Nephron progenitor cell (in vitro differentiated cells): Measurements from ENCODE around the gene DCAF17.
A peak's percentile ranks its signal among the peaks of the same experiment; 100 is the strongest.
"Not testable (repeated sequence)": the region's sequence is repeated elsewhere in the genome, so short reads cannot be mapped to it uniquely, and the experiment has no call there.

Experiments
- DNase-seq: peaks from one replicate; pipeline ENCODE4 v3.0.0; 2021
- H3K27ac Mint-ChIP-seq: 2 replicates; pipeline ENCODE4 v1.8.0; 2021; ENCODE audit warnings: mild to moderate bottlenecking, moderate library complexity, mixed read lengths
- H3K27me3 Mint-ChIP-seq: 2 replicates; pipeline ENCODE4 v1.8.0; 2021; ENCODE audit warnings: mild to moderate bottlenecking, low read depth, mixed read lengths; ENCODE audit not compliant: poor library complexity
- H3K36me3 Mint-ChIP-seq: 2 replicates; pipeline ENCODE4 v1.8.0; 2021; ENCODE audit warnings: low read depth, mixed read lengths
- H3K4me1 Mint-ChIP-seq: 2 replicates; pipeline ENCODE4 v1.8.0; 2021; ENCODE audit warnings: mixed read lengths
- H3K4me3 Mint-ChIP-seq: 2 replicates; pipeline ENCODE4 v1.8.0; 2021; ENCODE audit warnings: mild to moderate bottlenecking, moderate library complexity, mixed read lengths
- H3K9me3 Mint-ChIP-seq: 2 replicates; pipeline ENCODE4 v1.8.0; 2021; ENCODE audit warnings: mild to moderate bottlenecking, moderate library complexity, mixed read lengths
- TF ChIP-seq, protein P1 (sequence below): fragments of 200-600 bp; sonication (generic); IDR thresholded peaks from 2 replicates; pipeline ENCODE4 v1.5.0; 2021; ENCODE audit warnings: antibody characterized with exemption

DCAF17 gene

DNA sequence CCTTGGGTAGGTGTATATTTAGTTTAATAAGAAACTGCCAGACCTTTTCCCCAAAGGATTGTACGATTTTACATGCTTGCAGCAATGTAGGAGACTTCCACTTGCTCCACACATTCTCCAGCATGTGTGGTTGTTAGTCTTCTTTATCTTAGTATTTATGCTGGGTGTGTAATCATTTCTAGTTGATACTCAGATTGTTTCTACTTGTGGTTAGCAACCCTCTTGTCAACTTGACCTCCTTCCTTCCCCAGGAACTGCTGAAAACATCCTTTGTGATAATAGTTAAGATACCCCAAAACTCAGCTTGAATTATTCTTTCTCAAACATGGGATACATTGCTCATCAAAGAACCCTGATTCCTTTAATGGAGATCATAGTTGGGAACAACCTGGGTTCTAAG is 51.1 kb downstream of the DCAF17 start:
- Mint-ChIP-seq H3K36me3 (peaks cover 44% of the 10 kb centered on the region), H3K4me1 (peaks cover 19% of the 10 kb centered on the region), H3K27me3 (no peaks in the 10 kb centered on the region), H3K4me3 (no peak overlapping the region), H3K27ac (no peak overlapping the region), H3K9me3 (peaks cover 3% of the 10 kb centered on the region)
- DNase-seq = no peak
- TF ChIP-seq, protein P1, sequence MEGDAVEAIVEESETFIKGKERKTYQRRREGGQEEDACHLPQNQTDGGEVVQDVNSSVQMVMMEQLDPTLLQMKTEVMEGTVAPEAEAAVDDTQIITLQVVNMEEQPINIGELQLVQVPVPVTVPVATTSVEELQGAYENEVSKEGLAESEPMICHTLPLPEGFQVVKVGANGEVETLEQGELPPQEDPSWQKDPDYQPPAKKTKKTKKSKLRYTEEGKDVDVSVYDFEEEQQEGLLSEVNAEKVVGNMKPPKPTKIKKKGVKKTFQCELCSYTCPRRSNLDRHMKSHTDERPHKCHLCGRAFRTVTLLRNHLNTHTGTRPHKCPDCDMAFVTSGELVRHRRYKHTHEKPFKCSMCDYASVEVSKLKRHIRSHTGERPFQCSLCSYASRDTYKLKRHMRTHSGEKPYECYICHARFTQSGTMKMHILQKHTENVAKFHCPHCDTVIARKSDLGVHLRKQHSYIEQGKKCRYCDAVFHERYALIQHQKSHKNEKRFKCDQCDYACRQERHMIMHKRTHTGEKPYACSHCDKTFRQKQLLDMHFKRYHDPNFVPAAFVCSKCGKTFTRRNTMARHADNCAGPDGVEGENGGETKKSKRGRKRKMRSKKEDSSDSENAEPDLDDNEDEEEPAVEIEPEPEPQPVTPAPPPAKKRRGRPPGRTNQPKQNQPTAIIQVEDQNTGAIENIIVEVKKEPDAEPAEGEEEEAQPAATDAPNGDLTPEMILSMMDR = no peak

DNA sequence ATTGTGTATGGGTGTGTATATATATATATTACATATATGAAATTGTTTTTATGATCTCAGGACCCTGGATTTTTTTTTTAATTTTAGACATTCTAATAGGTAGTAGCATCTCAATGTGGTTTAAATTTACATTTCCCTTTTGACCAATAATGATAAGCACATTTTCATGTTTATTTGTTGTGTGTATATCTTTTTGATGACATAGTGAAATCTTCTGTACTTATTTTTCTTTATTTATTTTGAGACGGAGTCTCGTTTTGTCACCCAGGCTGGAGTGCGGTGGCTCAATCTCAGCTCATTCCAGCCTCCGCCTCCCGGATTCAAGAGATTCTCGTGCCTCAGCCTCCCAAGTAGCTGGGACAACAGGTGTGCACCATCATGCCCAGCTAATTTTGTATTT is 53.2 kb downstream of the DCAF17 start:
- TF ChIP-seq, protein P1 = no peak
- no peak overlapping the region for H3K4me3 Mint-ChIP-seq
- H3K9me3 Mint-ChIP-seq = peaks cover 3% of the 10 kb centered on the region
- no peak for DNase-seq
- no peak overlapping the region for H3K27ac Mint-ChIP-seq
- H3K27me3 Mint-ChIP-seq = peaks cover 4% of the 10 kb centered on the region
- peaks cover 7% of the 10 kb centered on the region for H3K4me1 Mint-ChIP-seq
- peaks cover 31% of the 10 kb centered on the region for H3K36me3 Mint-ChIP-seq

DNA sequence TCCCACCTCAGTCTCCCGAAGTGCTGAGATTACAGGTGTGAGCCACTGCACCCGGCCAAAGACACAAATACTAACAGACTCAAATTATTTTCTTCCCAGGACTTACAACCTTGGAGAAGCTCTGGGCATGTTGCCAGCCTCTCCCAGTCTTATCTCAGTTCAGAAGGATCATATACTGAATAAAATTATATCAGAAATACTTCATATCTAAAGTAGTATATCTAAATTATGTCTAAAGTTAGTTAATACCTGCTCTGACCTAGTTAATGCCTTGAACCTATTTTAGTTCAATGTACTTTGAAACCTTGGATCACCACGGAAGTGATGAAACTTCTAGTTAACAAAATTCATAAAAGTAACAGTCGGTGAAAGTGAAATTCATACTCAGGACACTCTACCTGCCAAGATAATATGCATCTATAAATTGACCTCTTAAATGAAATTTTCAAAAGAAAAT is 53.8 kb downstream of the DCAF17 start:
- Mint-ChIP-seq H3K9me3 (peaks cover 3% of the 10 kb centered on the region), H3K27ac (no peak overlapping the region), H3K36me3 (peaks cover 31% of the 10 kb centered on the region), H3K4me1 (peaks cover under 1% of the 10 kb centered on the region), H3K4me3 (no peak overlapping the region), H3K27me3 (peaks cover 4% of the 10 kb centered on the region)
- TF ChIP-seq, protein P1 = no peak
- DNase-seq = no peak

DNA sequence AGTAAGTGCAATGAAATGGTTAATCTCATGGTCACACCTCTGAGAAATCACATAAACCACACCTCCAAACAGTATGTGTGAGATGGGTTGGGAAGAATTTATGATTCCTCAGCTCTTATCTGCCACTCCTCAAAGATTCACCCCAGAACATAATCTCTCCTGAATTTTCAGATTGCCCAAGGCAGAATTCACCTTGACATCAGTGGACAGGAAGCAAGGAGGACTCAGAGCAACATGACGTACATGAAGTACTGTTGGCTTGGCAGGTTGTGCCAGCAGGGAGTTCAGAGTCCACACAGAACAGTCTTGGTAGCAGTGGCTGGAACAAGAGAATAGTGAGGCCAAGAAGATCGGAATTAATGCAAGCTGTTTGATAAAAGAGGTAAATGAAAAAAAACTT is 56.6 kb downstream of the DCAF17 start:
- H3K4me3 Mint-ChIP-seq = no peak overlapping the region
- peaks cover 25% of the 10 kb centered on the region for H3K36me3 Mint-ChIP-seq
- H3K27me3 Mint-ChIP-seq = peaks cover 4% of the 10 kb centered on the region
- no peak overlapping the region for H3K27ac Mint-ChIP-seq
- TF ChIP-seq, protein P1 = no peak
- no peaks in the 10 kb centered on the region for H3K4me1 Mint-ChIP-seq
- no peak for DNase-seq
- H3K9me3 Mint-ChIP-seq = peaks cover 3% of the 10 kb centered on the region

DNA sequence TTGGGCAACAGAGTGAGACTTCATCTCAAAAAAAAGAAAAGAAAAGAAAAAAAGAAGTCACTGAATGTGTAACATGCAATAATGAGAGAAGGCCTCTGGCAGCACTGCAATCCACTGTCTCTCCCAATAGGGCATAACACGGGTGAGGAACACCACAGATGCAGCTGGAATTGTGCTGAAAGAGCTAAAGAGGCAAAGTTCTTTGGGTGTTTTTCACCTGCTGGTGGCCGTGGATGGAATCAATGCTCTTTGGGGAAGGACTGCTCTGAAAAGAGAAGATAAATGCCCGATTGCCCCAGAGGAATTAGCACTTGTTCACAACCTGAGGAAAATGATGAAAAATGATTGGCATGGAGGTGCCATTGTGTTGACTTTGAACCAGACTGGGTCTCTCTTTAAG is 57.3 kb downstream of the DCAF17 start:
- Mint-ChIP-seq H3K36me3 (peaks cover 25% of the 10 kb centered on the region), H3K4me3 (no peak overlapping the region)

DNA sequence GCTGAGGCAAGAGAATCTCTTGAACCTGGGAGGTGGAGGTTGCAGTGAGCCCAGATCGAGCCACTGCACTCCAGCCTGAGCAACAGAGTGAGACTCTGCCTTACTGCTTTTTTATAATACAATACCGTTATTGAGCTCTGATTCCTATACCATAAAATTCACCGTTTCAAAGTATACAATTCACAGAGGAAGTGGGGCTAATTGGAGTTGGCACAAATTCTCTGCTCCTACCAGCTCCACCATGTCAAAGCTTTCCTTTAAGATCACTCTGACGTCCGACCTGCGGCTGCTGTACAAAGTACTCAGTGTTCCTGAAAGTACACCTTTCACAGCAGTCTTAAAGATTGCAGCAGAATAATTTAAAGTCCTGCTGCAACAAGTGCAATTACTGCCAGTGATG is 58.6 kb downstream of the DCAF17 start:
- no peak overlapping the region for H3K4me3 Mint-ChIP-seq
- TF ChIP-seq, protein P1 = no peak
- DNase-seq = no peak
- H3K27ac Mint-ChIP-seq = no peak overlapping the region
- peaks cover 7% of the 10 kb centered on the region for H3K9me3 Mint-ChIP-seq
- no peaks in the 10 kb centered on the region for H3K4me1 Mint-ChIP-seq
- peaks cover 4% of the 10 kb centered on the region for H3K27me3 Mint-ChIP-seq
- peaks cover 16% of the 10 kb centered on the region for H3K36me3 Mint-ChIP-seq

More for the DNA sequence above, 57.3 kb downstream of the DCAF17 start:
- peaks cover 4% of the 10 kb centered on the region for H3K27me3 Mint-ChIP-seq
- TF ChIP-seq, protein P1 = no peak
- DNase-seq = no peak
- H3K4me1 Mint-ChIP-seq = no peaks in the 10 kb centered on the region
- H3K9me3 Mint-ChIP-seq = peaks cover 3% of the 10 kb centered on the region
- H3K27ac Mint-ChIP-seq = peak overlapping the region; percentile 9

DNA sequence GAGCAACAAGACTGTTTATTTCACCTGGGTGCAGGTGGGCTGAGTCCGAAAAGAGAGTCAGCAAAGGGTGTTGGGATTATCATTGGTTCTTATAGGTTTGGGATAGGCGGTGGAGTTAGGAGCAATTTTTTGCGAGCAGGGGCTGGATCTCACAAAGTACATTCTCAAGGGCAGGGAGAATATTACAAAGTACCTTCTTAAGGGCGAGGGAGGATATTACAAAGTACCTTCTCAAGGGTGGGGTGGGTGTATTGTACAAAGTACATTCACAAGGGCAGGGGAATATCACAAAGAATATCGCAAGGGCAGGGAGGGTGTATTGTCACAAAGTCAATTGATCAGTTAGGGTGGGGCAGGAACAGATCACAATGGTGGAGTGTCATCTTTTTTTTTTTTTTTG is 63.6 kb downstream of the DCAF17 start:
- not testable (repeated sequence) for H3K27ac Mint-ChIP-seq, H3K4me1 Mint-ChIP-seq, H3K4me3 Mint-ChIP-seq, H3K9me3 Mint-ChIP-seq, H3K36me3 Mint-ChIP-seq, H3K27me3 Mint-ChIP-seq, DNase-seq
